Measurements from ENCODE around the gene KRTAP10-7.

GRCh38 chr21:44636209-44637017, 36.0 kb downstream of the KRTAP10-7 start:
- TF ChIP-seq CTCF (IDR thresholded peaks at IDR 0.05) (no peak), POLR2A (IDR thresholded peaks at IDR 0.05) (no peak)
